Smooth muscle cell of the brain vasculature (primary cell): ENCODE data around the gene NIPSNAP3A.

Experiments used
- DNase-seq: peaks from one replicate; pipeline ENCODE4 v3.0.0-alpha.2; 2012; ENCODE audit warnings: low read depth, low spot score

The NIPSNAP3A gene

GRCh38 chr9:104774831-104775573, 27.5 kb downstream of the NIPSNAP3A start:
- DNase-seq, result no peak

- no peak for DNase-seq
These were observed 28.1 kb downstream of the NIPSNAP3A start for GRCh38 chr9:104775574-104775936.

- no peak for DNase-seq
These were observed 28.5 kb downstream of the NIPSNAP3A start for GRCh38 chr9:104775976-104776375.

- DNase-seq, result no peak
These were observed 29.3 kb downstream of the NIPSNAP3A start for GRCh38 chr9:104776797-104777196.

GRCh38 chr9:104778802-104779201, 31.3 kb downstream of the NIPSNAP3A start:
- no peak for DNase-seq

- no peak for DNase-seq
These were observed 31.9 kb downstream of the NIPSNAP3A start for GRCh38 chr9:104779334-104779733.

- no peak for DNase-seq
These were observed 32.6 kb downstream of the NIPSNAP3A start for GRCh38 chr9:104779946-104780535.

- DNase-seq, result no peak
These were observed 33.4 kb downstream of the NIPSNAP3A start for GRCh38 chr9:104780796-104781395.

GRCh38 chr9:104783588-104783987, 36.1 kb downstream of the NIPSNAP3A start:
- no peak for DNase-seq

GRCh38 chr9:104784098-104784497, 36.6 kb downstream of the NIPSNAP3A start:
- DNase-seq, result no peak

- no peak for DNase-seq
These were observed 38.8 kb downstream of the NIPSNAP3A start for GRCh38 chr9:104786293-104786692.

- DNase-seq, result no peak
These were observed 40.0 kb downstream of the NIPSNAP3A start for GRCh38 chr9:104787306-104788015.

- no peak for DNase-seq
These were observed 40.8 kb downstream of the NIPSNAP3A start for GRCh38 chr9:104788251-104788650.

- no peak for DNase-seq
These were observed 46.6 kb downstream of the NIPSNAP3A start for GRCh38 chr9:104794070-104794469.

- DNase-seq, result no peak
These were observed 47.6 kb downstream of the NIPSNAP3A start for GRCh38 chr9:104795082-104795481.

GRCh38 chr9:104795857-104796256, 48.4 kb downstream of the NIPSNAP3A start:
- no peak for DNase-seq

GRCh38 chr9:104798209-104798995, 50.9 kb downstream of the NIPSNAP3A start:
- no peak for DNase-seq

- DNase-seq, result no peak
These were observed 52.7 kb downstream of the NIPSNAP3A start for GRCh38 chr9:104800068-104800785.

- peak; percentile 62 for DNase-seq
These were observed 54.6 kb downstream of the NIPSNAP3A start for GRCh38 chr9:104802110-104802509.

GRCh38 chr9:104802906-104803305, 55.4 kb downstream of the NIPSNAP3A start:
- no peak for DNase-seq

- no peak for DNase-seq
These were observed 58.0 kb downstream of the NIPSNAP3A start for GRCh38 chr9:104805441-104805840.
